HCT116 (cell line): Measurements from ENCODE around the gene RBPMS2. TPM values are rescaled to one million over a fixed set of nuclear protein-coding genes. Genes with fewer than 3 reads are reported as not detected.
A peak's percentile ranks its signal among the peaks of the same experiment; 100 is the strongest.

Source experiments
- ATAC-seq: fragments of 200-7000 bp; cut with Tn5 transposase; 2 replicates; pipeline ENCODE4 v1.9.1; 2020; ENCODE audit warnings: mild to moderate bottlenecking, moderate library complexity
- BruUV-seq: library from RNA; stranded (reverse); fragments of 400-500 nt; replicated peaks from 2 replicates; lab custom pipeline; 2021; lab: Mats Ljungman, UMichigan
- CTCF ChIA-PET: fragments of 300-600 bp; sonication (Branson Sonifier 250); formaldehyde crosslinking; loops from one replicate; lab custom pipeline; 2021; ENCODE audit warnings: antibody characterized with exemption; lab: Charles Lee
- POLR2A ChIA-PET: fragments of 300-600, 350-600 bp; sonication (Branson Sonifier 250); formaldehyde crosslinking; loops from one replicate; lab custom pipeline; 2021; ENCODE audit warnings: antibody characterized with exemption; lab: Charles Lee
- RAD21 ChIA-PET, 2 experiments: fragments of 300-600 bp; sonication (Branson Sonifier 250); formaldehyde crosslinking; loops; one replicate each; lab custom pipeline; 2023; ENCODE audit warnings: low total read pairs in 2 of 2; ENCODE audit not compliant: uncharacterized antibody in 2 of 2, unreplicated experiment in 2 of 2, low non-redundant PET in 1 of 2; lab: Charles Lee
- DNase-seq: peaks from one replicate; pipeline ENCODE4 v3.0.0-alpha.2; 2010; ENCODE audit warnings: low read depth, low spot score
- H2AFZ ChIP-seq: fragments of 200-600 bp; shearing (Covaris generic), sonication (generic); 2 replicates; pipeline ENCODE4 v1.6.1; 2017; ENCODE audit warnings: low read depth, mixed run types, mixed read lengths, antibody characterized with exemption, low read length; ENCODE audit not compliant: poor library complexity, severe bottlenecking
- H3K27ac ChIP-seq: 2 replicates; pipeline ENCODE4 v1.5.1; 2012; ENCODE audit warnings: low read depth, low read length
- H3K27me3 ChIP-seq: fragments of 200-600 bp; sonication (generic); 2 replicates; pipeline ENCODE4 v1.6.1; 2016; ENCODE audit warnings: mixed run types, low read length, mixed read lengths; ENCODE audit not compliant: insufficient read depth
- H3K36me3 ChIP-seq, 2 experiments: fragments of 200-500 bp in 1 of 2; fragments of 200-600 bp in 1 of 2; sonication (Bioruptor generic) in 1 of 2; sonication (generic) in 1 of 2; 2 replicates each; pipeline versions ENCODE4 v1.5.1 to v1.6.1; 2014 to 2016; ENCODE audit warnings: low read length in 2 of 2, inconsistent platforms in 1 of 2, mixed read lengths in 1 of 2, mixed run types in 1 of 2; ENCODE audit not compliant: insufficient read depth in 2 of 2, control insufficient read depth in 1 of 2
- H3K4me1 ChIP-seq, 2 experiments: fragments of 200-600 bp in 1 of 2; sonication (generic) in 1 of 2; 2 replicates each; pipeline versions ENCODE4 v1.5.1 to v1.6.1; 2012 to 2017; ENCODE audit warnings: low read length in 2 of 2, inconsistent platforms in 1 of 2, mild to moderate bottlenecking in 1 of 2, mixed read lengths in 1 of 2, mixed run types in 1 of 2, moderate library complexity in 1 of 2; ENCODE audit not compliant: insufficient read depth in 2 of 2, control insufficient read depth in 1 of 2
- H3K4me2 ChIP-seq: fragments of 200-600 bp; sonication (generic); 2 replicates; pipeline ENCODE4 v1.6.1; 2017; ENCODE audit warnings: mixed run types, low read length, mixed read lengths
- H3K4me3 ChIP-seq, 2 experiments: fragments of 200-600 bp in 1 of 2; sonication (generic) in 1 of 2; replicated peaks in 1 of 2; 2 replicates each; pipeline ENCODE4 v1.5.1; 2011 to 2016; ENCODE audit warnings: low read length in 2 of 2, control low read depth in 1 of 2, low read depth in 1 of 2, mild to moderate bottlenecking in 1 of 2, mixed read lengths in 1 of 2, mixed run types in 1 of 2
- H3K79me2 ChIP-seq: fragments of 200-600 bp; sonication (generic); 2 replicates; pipeline ENCODE4 v1.6.1; 2017; ENCODE audit warnings: mild to moderate bottlenecking, mixed run types, low read length, moderate library complexity, mixed read lengths; ENCODE audit not compliant: insufficient read depth
- H3K9ac ChIP-seq: fragments of 200-600 bp; sonication (generic); 2 replicates; pipeline ENCODE4 v1.6.1; 2016; ENCODE audit warnings: low read length, mixed read lengths
- H3K9me2 ChIP-seq: fragments of 200-600 bp; sonication (generic), shearing (Covaris generic); 2 replicates; pipeline ENCODE4 v1.6.1; 2017; ENCODE audit warnings: mixed run types, mild to moderate bottlenecking, moderate library complexity; ENCODE audit not compliant: insufficient read depth
- H3K9me3 ChIP-seq, 2 experiments: fragments of 200-500 bp in 1 of 2; fragments of 200-600 bp in 1 of 2; sonication (Bioruptor generic) in 1 of 2; sonication (generic) in 1 of 2; 2 replicates each; pipeline ENCODE4 v1.6.1; 2014 to 2017; ENCODE audit warnings: low read length in 2 of 2, mixed read lengths in 2 of 2, inconsistent platforms in 1 of 2, low read depth in 1 of 2, mild to moderate bottlenecking in 1 of 2, mixed run types in 1 of 2, moderate library complexity in 1 of 2; ENCODE audit not compliant: control insufficient read depth in 1 of 2, insufficient read depth in 1 of 2
- H4K20me1 ChIP-seq: fragments of 200-600 bp; sonication (generic), shearing (Covaris generic); 2 replicates; pipeline ENCODE4 v1.6.1; 2017; ENCODE audit warnings: mixed run types, mild to moderate bottlenecking, moderate library complexity; ENCODE audit not compliant: insufficient read depth
- CTCF ChIP-seq, 3 experiments: fragments of 200-600 bp in 1 of 3; sonication (generic) in 1 of 3; IDR thresholded peaks in 2 of 3; conservative IDR thresholded peaks in 1 of 3; 2 replicates each; pipeline ENCODE4 v1.5.1; 2012 to 2017; ENCODE audit warnings: low read depth in 2 of 3, low read length in 2 of 3, antibody characterized with exemption in 1 of 3, borderline replicate concordance in 1 of 3, control low read depth in 1 of 3, mild to moderate bottlenecking in 1 of 3, mixed read lengths in 1 of 3, mixed run types in 1 of 3, moderate library complexity in 1 of 3; ENCODE audit not compliant: insufficient read depth in 1 of 3
- EGR1 ChIP-seq: IDR thresholded peaks from 2 replicates; pipeline ENCODE4 v1.6.1; 2012; ENCODE audit warnings: low read depth
- EZH2phosphoT487 ChIP-seq: fragments of 200-600 bp; IDR thresholded peaks from 2 replicates; pipeline ENCODE4 v1.6.1; 2018; ENCODE audit warnings: antibody characterized with exemption, borderline replicate concordance
- RAD21 ChIP-seq: IDR thresholded peaks from 2 replicates; pipeline ENCODE4 v1.6.1; 2012; ENCODE audit warnings: low read depth, mild to moderate bottlenecking
- YY1 ChIP-seq: IDR thresholded peaks from 2 replicates; pipeline ENCODE4 v1.6.1; 2011; ENCODE audit warnings: low read length, low read depth, moderate library complexity, mild to moderate bottlenecking; ENCODE audit not compliant: insufficient replicate concordance; ENCODE audit errors: extremely low read depth
- ZBTB33 ChIP-seq: IDR thresholded peaks from 2 replicates; pipeline ENCODE4 v1.6.1; 2011; ENCODE audit warnings: mild to moderate bottlenecking, low read length, moderate library complexity; ENCODE audit not compliant: insufficient replicate concordance; ENCODE audit errors: extremely low read depth
- intact Hi-C: fragments of 100-400 bp; cut with micrococcal nuclease; formaldehyde crosslinking; loops from 2 replicates; pipeline ENCODE4 v1.10.0; 2022
- total RNA-seq: library from RNA; stranded (reverse); gene quantifications from one replicate; pipeline ENCODE4 v1.2.1, GENCODE V29; 2021; ENCODE audit not compliant: unreplicated experiment

The RBPMS2 gene
- total RNA-seq, 1 experiment from 2014 or later: 11.6 TPM

- CTCF ChIA-PET: interaction anchor here (0.6 to 6.2 kb wide), 5 partner anchors 74 to 250 kb away, joined by 3 to 73 read pairs (median 3); partner anchors contain the start of gene ANKDD1A
- H2AFZ ChIP-seq: no peak overlapping the region
- H3K4me1 ChIP-seq: peaks cover 0 to 4% of the 10 kb centered on the region in 2 experiments; a peak in 1 of 4 replicates
- no peaks in the 10 kb centered on the region for H4K20me1 ChIP-seq
- peak; percentile 75 for DNase-seq
- no peaks in the 10 kb centered on the region for H3K36me3 ChIP-seq
- peak; percentile 92 for ATAC-seq
- intact Hi-C loops: loop anchor here (1.0 to 10.0 kb wide), 3 partner anchors 79 to 544 kb away; partner anchors contain the start of gene MTFMT
- TF ChIP-seq CTCF (IDR thresholded peaks at IDR 0.05 in 2 of 3, conservative IDR thresholded peaks at IDR 0.05 in 1 of 3; ENCODE audit: borderline replicate concordance in 1 of 3, insufficient read depth in 1 of 3, low read depth in 2 of 3, low read length in 2 of 3): peak; percentile 82 to 95 (median 93)
- TF ChIP-seq YY1: no peak
- peak; percentile 99 for TF ChIP-seq RAD21
- H3K27me3 ChIP-seq: no peaks in the 10 kb centered on the region
- RAD21 ChIA-PET: interaction anchor here (0.6 to 1.8 kb wide), 4 partner anchors 59 to 79 kb away, joined by 3 to 7 read pairs (median 4); no protein-coding TSS in a partner anchor
- H3K9ac ChIP-seq: no peak overlapping the region
- H3K4me3 ChIP-seq: no peak overlapping the region
- H3K27ac ChIP-seq: no peak overlapping the region
- POLR2A ChIA-PET: no interaction called here
- H3K9me3 ChIP-seq: no peaks in the 10 kb centered on the region
- no TSS peak for BruUV-seq
- no peaks in the 10 kb centered on the region for H3K9me2 ChIP-seq
- no peaks in the 10 kb centered on the region for H3K79me2 ChIP-seq
- H3K4me2 ChIP-seq: peak overlapping the region; percentile 47
These were observed 44.2 kb downstream of the RBPMS2 start for GRCh38 chr15:64731012-64731804.

DNA sequence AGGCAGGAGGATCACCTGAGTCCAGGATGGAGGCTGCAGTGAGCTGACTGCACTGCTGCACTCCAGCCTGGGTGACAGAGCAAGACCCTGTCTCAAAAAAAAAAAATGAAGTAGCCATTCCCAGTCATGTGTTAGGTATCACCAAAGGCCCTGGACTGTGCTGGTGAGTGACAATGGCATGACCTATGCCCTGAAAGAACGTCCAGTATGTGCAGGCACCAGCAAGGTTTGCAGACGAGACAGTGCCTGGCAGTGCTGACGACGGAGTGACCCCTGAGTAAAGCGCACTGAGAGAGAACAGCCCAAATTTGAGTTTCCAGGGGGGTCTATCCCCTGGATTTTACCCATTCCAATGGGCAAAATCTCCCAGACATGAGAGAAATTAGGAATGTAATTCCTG, 45.2 kb downstream of the RBPMS2 start:
- Histone ChIP-seq H3K79me2 (no peaks in the 10 kb centered on the region), H3K27ac (no peak overlapping the region), H3K4me3 (no peak overlapping the region), H3K9me2 (no peaks in the 10 kb centered on the region), H3K27me3 (no peaks in the 10 kb centered on the region), H4K20me1 (no peaks in the 10 kb centered on the region), H3K9me3 (no peaks in the 10 kb centered on the region), H3K4me2 (no peak overlapping the region), H2AFZ (no peak overlapping the region), H3K9ac (no peak overlapping the region), H3K36me3 (no peaks in the 10 kb centered on the region), H3K4me1 (peaks cover 0 to 4% of the 10 kb centered on the region in 2 experiments; a peak in 1 of 4 replicates)
- TF ChIP-seq EGR1 (no peak), CTCF (IDR thresholded peaks at IDR 0.05 in 2 of 3, conservative IDR thresholded peaks at IDR 0.05 in 1 of 3; ENCODE audit: borderline replicate concordance in 1 of 3, insufficient read depth in 1 of 3, low read depth in 2 of 3, low read length in 2 of 3) (no peak), EZH2phosphoT487 (no peak), ZBTB33 (no peak)
- ChIA-PET RAD21 (interaction anchor here (0.6 to 1.8 kb wide), 3 partner anchors 60 to 80 kb away, joined by 4 to 7 read pairs (median 4); no protein-coding TSS in a partner anchor), CTCF (interaction anchor here (1.2 to 6.2 kb wide), 2 partner anchors 80 to 536 kb away, joined by 3 to 73 read pairs; no protein-coding TSS in a partner anchor), POLR2A (no interaction called here)
- no TSS peak for BruUV-seq
- DNase-seq: no peak
- intact Hi-C loops: loop anchor here (10.0 kb wide), 2 partner anchors 295 to 545 kb away; partner anchors contain the start of gene MTFMT
- ATAC-seq: no peak
